HL-60 (cell line): ENCODE measurements around the gene MSH4.

Experiments used
- DNase-seq, 2 experiments: peaks; one replicate each; pipeline ENCODE4 v3.0.0-alpha.2; 2010 to 2020; ENCODE audit warnings: low read depth in 1 of 2, low spot score in 1 of 2
- H3K27ac ChIP-seq: fragments of 250-450 bp; sonication (Bioruptor Pico); replicated peaks from 2 replicates; pipeline ENCODE4 v1.5.1; 2020; ENCODE audit warnings: mild to moderate bottlenecking, moderate library complexity
- H3K27me3 ChIP-seq: fragments of 250-450 bp; sonication (Bioruptor Pico); 2 replicates; pipeline ENCODE4 v1.5.1; 2021; ENCODE audit warnings: mild to moderate bottlenecking, moderate library complexity; ENCODE audit not compliant: insufficient read depth, poor library complexity, severe bottlenecking
- H3K4me3 ChIP-seq: replicated peaks from 2 replicates; pipeline ENCODE4 v1.5.1; 2011; ENCODE audit warnings: mild to moderate bottlenecking, control low read depth, low read length; ENCODE audit not compliant: insufficient read depth
- CTCF ChIP-seq: IDR thresholded peaks from one replicate; pipeline ENCODE4 v1.5.1; 2011; ENCODE audit warnings: low read length, control low read depth, inconsistent platforms; ENCODE audit not compliant: insufficient read depth
- GABPA ChIP-seq: IDR thresholded peaks from 2 replicates; pipeline ENCODE4 v1.6.1; 2012; ENCODE audit warnings: low read depth
- POLR2AphosphoS5 ChIP-seq: IDR thresholded peaks from 2 replicates; pipeline ENCODE4 v1.6.1; 2012; ENCODE audit warnings: low read depth
- REST ChIP-seq: IDR thresholded peaks from 2 replicates; pipeline ENCODE4 v1.6.1; 2012; ENCODE audit warnings: low read depth; ENCODE audit not compliant: insufficient replicate concordance
- SPI1 ChIP-seq: IDR thresholded peaks from 2 replicates; pipeline ENCODE4 v1.6.1; 2012; ENCODE audit warnings: low read depth, mild to moderate bottlenecking, borderline replicate concordance

MSH4 gene

GRCh38 chr1:75861831-75862230 lies 65.1 kb downstream of the MSH4 start:
- no peaks in the 10 kb centered on the region for H3K27me3 ChIP-seq
- no peak for DNase-seq
- no peak for TF ChIP-seq SPI1
- TF ChIP-seq CTCF = no peak
- no peak for TF ChIP-seq GABPA

GRCh38 chr1:75870951-75871350 lies 74.3 kb downstream of the MSH4 start:
- DNase-seq = no peak
- no peak for TF ChIP-seq REST
- TF ChIP-seq POLR2AphosphoS5 = no peak
- no peak for TF ChIP-seq CTCF
- TF ChIP-seq SPI1 = no peak
- TF ChIP-seq GABPA = no peak
- no peak overlapping the region for H3K27ac ChIP-seq
- no peak overlapping the region for H3K4me3 ChIP-seq
- H3K27me3 ChIP-seq = no peaks in the 10 kb centered on the region

More at GRCh38 chr1:75861831-75862230, 65.1 kb downstream of the MSH4 start:
- H3K27ac ChIP-seq = no peak overlapping the region
- H3K4me3 ChIP-seq = no peak overlapping the region

GRCh38 chr1:75879985-75880384 lies 83.3 kb downstream of the MSH4 start:
- no peak overlapping the region for H3K4me3 ChIP-seq
- H3K27me3 ChIP-seq = peaks cover 2% of the 10 kb centered on the region
- no peak overlapping the region for H3K27ac ChIP-seq
- TF ChIP-seq REST = no peak
- TF ChIP-seq CTCF = no peak
- no peak for TF ChIP-seq GABPA
- TF ChIP-seq SPI1 = no peak
- no peak for TF ChIP-seq POLR2AphosphoS5
- DNase-seq = no peak

- no peak overlapping the region for H3K27ac ChIP-seq
- H3K4me3 ChIP-seq = no peak overlapping the region
- no peak for TF ChIP-seq REST
- no peak for TF ChIP-seq CTCF
- TF ChIP-seq SPI1 = no peak
- no peak for TF ChIP-seq POLR2AphosphoS5
- no peak for TF ChIP-seq GABPA
- DNase-seq = no peak
- H3K27me3 ChIP-seq = peaks cover 2% of the 10 kb centered on the region
These were observed 87.8 kb downstream of the MSH4 start for GRCh38 chr1:75884437-75884836.
